H1 (cell line): Measurements from ENCODE around the gene STRIP2. TPM values are rescaled to one million over a fixed set of nuclear protein-coding genes. Genes with fewer than 3 reads are reported as not detected.

Source experiments
- CTCF ChIA-PET: fragments of 300-600 bp; sonication (Branson Sonifier 250); formaldehyde crosslinking; loops from one replicate; lab custom pipeline; 2021; ENCODE audit not compliant: partially characterized antibody; lab: Charles Lee
- POLR2A ChIA-PET: fragments of 300-600 bp; sonication (Branson Sonifier 250); formaldehyde crosslinking; loops from one replicate; lab custom pipeline; 2021; ENCODE audit warnings: inconsistent platforms; ENCODE audit not compliant: partially characterized antibody; lab: Charles Lee
- DNase-seq, 2 experiments: peaks; one replicate each; pipeline versions ENCODE4 v3.0.0 to v3.0.0-alpha.2; 2010 to 2022; ENCODE audit warnings: low spot score in 2 of 2, low read depth in 1 of 2, mixed read lengths in 1 of 2
- FAIRE-seq: peaks from 2 replicates; lab custom pipeline; 2011; peaks lifted over from hg19 to GRCh38; lab: Jason Lieb, UNC
- H2AFZ ChIP-seq: 2 replicates; pipeline ENCODE4 v1.8.1; 2012; ENCODE audit warnings: low read length, inconsistent platforms
- H2AK5ac ChIP-seq: 2 replicates; pipeline ENCODE4 v1.6.1; 2013; ENCODE audit warnings: low read depth, low read length
- H2BK120ac ChIP-seq: replicated peaks from 2 replicates; pipeline ENCODE3; 2013; ENCODE audit warnings: low read depth, low read length, inconsistent platforms
- H2BK12ac ChIP-seq: 2 replicates; pipeline ENCODE4 v1.6.1; 2013; ENCODE audit warnings: low read depth, low read length
- H2BK15ac ChIP-seq: 2 replicates; pipeline ENCODE4 v1.6.1; 2013; ENCODE audit warnings: low read length
- H2BK20ac ChIP-seq: 2 replicates; pipeline ENCODE4 v1.6.1; 2013; ENCODE audit warnings: low read length
- H2BK5ac ChIP-seq: 2 replicates; pipeline ENCODE4 v1.6.1; 2013; ENCODE audit warnings: low read depth, low read length
- H3K14ac ChIP-seq: 2 replicates; pipeline ENCODE4 v1.6.1; 2013; ENCODE audit warnings: inconsistent platforms; ENCODE audit not compliant: insufficient read length
- H3K18ac ChIP-seq: 2 replicates; pipeline ENCODE4 v1.6.1; 2013; ENCODE audit warnings: low read length; ENCODE audit errors: extremely low read depth
- H3K23ac ChIP-seq: 2 replicates; pipeline ENCODE4 v1.6.1; 2013; ENCODE audit warnings: inconsistent platforms; ENCODE audit not compliant: insufficient read length
- H3K23me2 ChIP-seq: 2 replicates; pipeline ENCODE4 v1.6.1; 2013; ENCODE audit warnings: low read depth, low read length
- H3K27ac ChIP-seq: 2 replicates; pipeline ENCODE4 v1.6.1; 2011; ENCODE audit warnings: low read depth, low read length, inconsistent platforms
- H3K27me3 ChIP-seq, 4 experiments: replicated peaks in 1 of 4; 1 replicate in 1 of 4; 2 replicates in 3 of 4; pipeline versions ENCODE4 v1.6.1 to v1.8.1; 2011 to 2013; ENCODE audit warnings: low read length in 3 of 4, mild to moderate bottlenecking in 3 of 4, inconsistent platforms in 2 of 4, mixed read lengths in 2 of 4, moderate library complexity in 1 of 4; ENCODE audit not compliant: control insufficient read depth in 3 of 4, insufficient read depth in 3 of 4; ENCODE audit errors: extremely low read depth in 1 of 4
- H3K36me3 ChIP-seq, 4 experiments: 2 replicates each; pipeline versions ENCODE4 v1.6.1 to v1.8.1; 2011 to 2013; ENCODE audit warnings: mild to moderate bottlenecking in 4 of 4, low read length in 3 of 4, moderate library complexity in 2 of 4, control low read depth in 1 of 4, inconsistent platforms in 1 of 4; ENCODE audit not compliant: insufficient read depth in 4 of 4, control insufficient read depth in 2 of 4
- H3K4ac ChIP-seq: replicated peaks from 2 replicates; pipeline ENCODE3; 2013; ENCODE audit warnings: low read length, low read depth, mixed read lengths, inconsistent platforms; ENCODE audit not compliant: insufficient read length
- H3K4me1 ChIP-seq, 4 experiments: replicated peaks in 1 of 4; 1 replicate in 1 of 4; 2 replicates in 3 of 4; pipeline versions ENCODE4 v1.6.1 to v1.8.1; 2011 to 2013; ENCODE audit warnings: low read length in 3 of 4, inconsistent platforms in 2 of 4, mixed read lengths in 1 of 4; ENCODE audit not compliant: insufficient read depth in 4 of 4, control insufficient read depth in 3 of 4
- H3K4me2 ChIP-seq, 2 experiments: 2 replicates each; pipeline versions ENCODE4 v1.6.1 to v1.8.1; 2011 to 2013; ENCODE audit warnings: low read depth in 2 of 2, low read length in 2 of 2, control low read depth in 1 of 2, inconsistent platforms in 1 of 2, mild to moderate bottlenecking in 1 of 2; ENCODE audit not compliant: insufficient read depth in 1 of 2
- H3K4me3 ChIP-seq, 4 experiments: fragments of 200-600, 300-600 bp in 1 of 4; sonication (generic), shearing (Covaris generic), sonication (Bioruptor Twin) in 1 of 4; 2 replicates each; pipeline versions ENCODE4 v1.5.1 to v1.8.1; 2011 to 2016; ENCODE audit warnings: low read length in 4 of 4, low read depth in 3 of 4, control low read depth in 2 of 4, inconsistent platforms in 2 of 4, mild to moderate bottlenecking in 2 of 4, mixed read lengths in 1 of 4, moderate library complexity in 1 of 4; ENCODE audit not compliant: insufficient read depth in 2 of 4; ENCODE audit errors: extremely low read depth in 1 of 4
- H3K56ac ChIP-seq: replicated peaks from 2 replicates; pipeline ENCODE3; 2013; ENCODE audit warnings: low read depth, mild to moderate bottlenecking, mixed read lengths, low read length, inconsistent platforms; ENCODE audit not compliant: insufficient read length
- H3K79me1 ChIP-seq: 2 replicates; pipeline ENCODE4 v1.6.1; 2013; ENCODE audit warnings: low read depth, low read length, control low read depth
- H3K79me2 ChIP-seq, 2 experiments: 2 replicates each; pipeline versions ENCODE4 v1.6.1 to v1.8.1; 2012 to 2013; ENCODE audit warnings: low read length in 2 of 2, mild to moderate bottlenecking in 2 of 2, inconsistent platforms in 1 of 2; ENCODE audit not compliant: insufficient read depth in 2 of 2, control insufficient read depth in 1 of 2
- H3K9ac ChIP-seq, 4 experiments: replicated peaks in 1 of 4; 1 replicate in 1 of 4; 2 replicates in 3 of 4; pipeline versions ENCODE4 v1.6.1 to v1.8.1; 2011 to 2013; ENCODE audit warnings: low read depth in 3 of 4, low read length in 3 of 4, control low read depth in 2 of 4, mild to moderate bottlenecking in 2 of 4, moderate library complexity in 2 of 4, inconsistent platforms in 1 of 4; ENCODE audit errors: extremely low read depth in 1 of 4
- H3K9me3 ChIP-seq, 2 experiments: 2 replicates each; pipeline versions ENCODE4 v1.6.1 to v1.8.1; 2012 to 2013; ENCODE audit warnings: mild to moderate bottlenecking in 2 of 2, moderate library complexity in 2 of 2, control low read depth in 1 of 2, inconsistent platforms in 1 of 2, low read depth in 1 of 2, low read length in 1 of 2, mixed read lengths in 1 of 2; ENCODE audit not compliant: insufficient read depth in 2 of 2
- H4K20me1 ChIP-seq, 2 experiments: replicated peaks in 1 of 2; 2 replicates each; pipeline versions ENCODE3 to v1.8.1; 2011 to 2013; ENCODE audit warnings: inconsistent platforms in 2 of 2, low read length in 2 of 2, mild to moderate bottlenecking in 1 of 2; ENCODE audit not compliant: insufficient read depth in 2 of 2, control insufficient read depth in 1 of 2
- H4K5ac ChIP-seq: 2 replicates; pipeline ENCODE4 v1.6.1; 2013; ENCODE audit warnings: low read length, low read depth, mixed read lengths, inconsistent platforms; ENCODE audit not compliant: insufficient read length
- H4K8ac ChIP-seq: 2 replicates; pipeline ENCODE4 v1.8.0; 2013; ENCODE audit warnings: mild to moderate bottlenecking, moderate library complexity, low read length, inconsistent platforms; ENCODE audit not compliant: insufficient read depth; ENCODE audit errors: extremely low read depth
- H4K91ac ChIP-seq: replicated peaks from 2 replicates; pipeline ENCODE3; 2013; ENCODE audit warnings: low read length, mixed read lengths, inconsistent platforms; ENCODE audit not compliant: insufficient read length
- BCL11A ChIP-seq, 2 experiments: IDR thresholded peaks; one replicate each; pipeline ENCODE4 v1.6.1; 2011; ENCODE audit warnings: low read depth in 2 of 2, low read length in 2 of 2, mild to moderate bottlenecking in 2 of 2
- CEBPB ChIP-seq: IDR thresholded peaks from 2 replicates; pipeline ENCODE4 v1.6.1; 2012; ENCODE audit warnings: low read depth, low read length
- EP300 ChIP-seq, 2 experiments: IDR thresholded peaks; 1 replicate in 1 of 2; 2 replicates in 1 of 2; pipeline ENCODE4 v1.6.1; 2011 to 2012; ENCODE audit warnings: low read depth in 2 of 2, low read length in 2 of 2, mild to moderate bottlenecking in 2 of 2, borderline replicate concordance in 1 of 2, inconsistent platforms in 1 of 2, moderate library complexity in 1 of 2
- GABPA ChIP-seq: IDR thresholded peaks from 2 replicates; pipeline ENCODE4 v1.6.1; 2011; ENCODE audit warnings: mild to moderate bottlenecking, low read length, moderate library complexity, borderline replicate concordance; ENCODE audit not compliant: insufficient read depth
- GTF2F1 ChIP-seq: IDR thresholded peaks from 2 replicates; pipeline ENCODE4 v1.6.1; 2012; ENCODE audit warnings: low read depth, low read length, improper control_type of control experiment, borderline replicate concordance
- HDAC6 ChIP-seq: IDR thresholded peaks from one replicate; pipeline ENCODE4 v1.7.1; 2012; ENCODE audit warnings: low read depth, mild to moderate bottlenecking, inconsistent platforms, low read length, moderate library complexity
- NRF1 ChIP-seq: IDR thresholded peaks from 2 replicates; pipeline ENCODE4 v1.6.1; 2011; ENCODE audit warnings: mild to moderate bottlenecking, low read depth, low read length, improper control_type of control experiment
- RAD21 ChIP-seq, 2 experiments: IDR thresholded peaks in 1 of 2; conservative IDR thresholded peaks in 1 of 2; 2 replicates each; pipeline ENCODE4 v1.6.1; 2011; ENCODE audit warnings: low read depth in 2 of 2, low read length in 2 of 2, improper control_type of control experiment in 1 of 2, inconsistent platforms in 1 of 2, mild to moderate bottlenecking in 1 of 2, moderate library complexity in 1 of 2
- SRF ChIP-seq: IDR thresholded peaks from 2 replicates; pipeline ENCODE4 v1.6.1; 2011; ENCODE audit warnings: mild to moderate bottlenecking, low read depth, low read length, moderate library complexity
- TEAD4 ChIP-seq: IDR thresholded peaks from 2 replicates; pipeline ENCODE4 v1.6.1; 2012; ENCODE audit warnings: low read depth, low read length, inconsistent platforms, mixed read lengths
- WGBS, 2 experiments: shearing (Covaris generic) in 1 of 2; methylation state at CpG; one replicate each; pipeline versions ENCODE4 v1.1.6 to v1.1.7; 2013 to 2015; ENCODE audit warnings: low lambda C conversion rate in 2 of 2, mixed read lengths in 2 of 2, inconsistent platforms in 1 of 2, low coverage in 1 of 2, missing lambda C conversion rate in 1 of 2; ENCODE audit not compliant: insufficient replicate concordance in 2 of 2, insufficient coverage in 1 of 2, insufficient read length in 1 of 2; ENCODE audit errors: extremely low coverage in 1 of 2, missing lambda C conversion rate in 1 of 2; 5-methylcytosine and 5-hydroxymethylcytosine counted together
- polyA plus RNA-seq, 7 experiments: library from polyadenylated mRNA; depleted of rRNA in 3 of 7; stranded (reverse) in 5 of 7; unstranded in 2 of 7; fragments of >200 nt in 5 of 7; fragments of 200-250 nt in 2 of 7; gene quantifications; 1 replicate in 5 of 7; 2 replicates in 1 of 7; 4 replicates in 1 of 7; pipeline versions ENCODE4 v1.2.1 to v1.2.3, GENCODE V29; 2011 to 2013; ENCODE audit warnings: missing spikeins in 2 of 7, mixed read lengths in 2 of 7
- total RNA-seq: library from RNA; stranded (reverse); fragmentation: NEBNext Ultra II Directional; extraction: Animal tissue kit (Norgen Biotek cat#: 25700); gene quantifications from 2 replicates; pipeline ENCODE4 v1.2.1, GENCODE V29; 2021
- TF ChIP-seq, protein P1 (sequence below), 3 experiments: IDR thresholded peaks; 1 replicate in 2 of 3; 2 replicates in 1 of 3; pipeline versions ENCODE4 v1.5.1 to v1.6.1; 2011; ENCODE audit warnings: low read length in 3 of 3, mild to moderate bottlenecking in 3 of 3, inconsistent platforms in 2 of 3, low read depth in 1 of 3, moderate library complexity in 1 of 3; ENCODE audit not compliant: insufficient read depth in 1 of 3; ENCODE audit errors: control extremely low read depth in 1 of 3

Gene STRIP2
- total and polyA plus RNA-seq, 2 of the 8 experiments (the other 6 are each of a cell fraction or from before 2014, with no cell fraction given): 5.3 to 8.2 TPM

DNA sequence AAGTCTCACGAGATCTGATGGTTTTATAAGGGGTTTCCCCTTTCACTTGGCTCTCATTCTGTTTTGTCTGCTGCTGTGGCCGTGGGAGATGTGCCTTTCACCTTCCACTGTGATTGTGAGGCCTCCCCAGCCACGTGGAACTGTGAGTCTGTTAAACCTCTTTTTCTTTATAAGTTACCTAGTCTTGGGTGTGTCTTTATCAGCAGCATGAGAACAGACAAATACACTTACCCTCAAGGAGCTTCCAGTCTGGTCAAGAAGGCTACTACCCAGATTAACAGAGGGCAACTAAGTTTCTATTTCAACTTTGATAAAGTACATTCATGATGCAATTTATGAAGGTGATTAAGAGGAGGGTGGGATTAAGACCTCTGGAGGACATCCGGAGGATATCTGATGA, 81.1 kb downstream of the STRIP2 start:
- Histone ChIP-seq H2BK20ac (no peak overlapping the region), H3K27ac (no peak overlapping the region), H2AK5ac (no peak overlapping the region), H4K5ac (no peak overlapping the region), H3K4ac (no peak overlapping the region), H3K23ac (no peak overlapping the region), H4K8ac (no peak overlapping the region), H3K36me3 (no peaks in the 10 kb centered on the region), H3K9me3 (no peaks in the 10 kb centered on the region), H2AFZ (no peak overlapping the region), H2BK12ac (no peak overlapping the region), H3K4me3 (no peak overlapping the region), H3K23me2 (no peaks in the 10 kb centered on the region), H3K79me1 (no peaks in the 10 kb centered on the region), H3K9ac (no peak overlapping the region), H3K79me2 (no peaks in the 10 kb centered on the region), H4K91ac (no peak overlapping the region), H2BK5ac (no peak overlapping the region), H3K4me1 (peaks cover 4 to 12% (median 6%) of the 10 kb centered on the region in 4 experiments), H3K4me2 (no peak overlapping the region), H4K20me1 (no peaks in the 10 kb centered on the region), H3K18ac (no peak overlapping the region), H2BK120ac (no peak overlapping the region), H3K14ac (no peak overlapping the region), H3K27me3 (no peaks in the 10 kb centered on the region), H2BK15ac (no peak overlapping the region), H3K56ac (no peak overlapping the region)
- ChIA-PET CTCF (interaction anchor here (0.8 to 1.7 kb wide), 3 partner anchors 12 to 300 kb away, joined by 3 to 4 read pairs (median 3); no protein-coding TSS in a partner anchor), POLR2A (interaction anchor here (1.3 kb wide), 1 partner anchor 17 kb away, joined by 3 read pairs; no protein-coding TSS in a partner anchor)
- FAIRE-seq (no peak), DNase-seq (no peak)
- 85% methylated on average over 4 of the region's 4 CpGs; no CpG with 5 or more reads in 1 of the 2 experiments for WGBS, 2 experiments
- TF ChIP-seq NRF1 (no peak), EP300 (IDR thresholded peaks at IDR 0.05; ENCODE audit: borderline replicate concordance in 1 of 2, low read depth in 2 of 2, low read length in 2 of 2) (no peak), GABPA (no peak), TEAD4 (no peak), BCL11A (IDR thresholded peaks at IDR 0.05; ENCODE audit: low read depth in 2 of 2, low read length in 2 of 2) (no peak), RAD21 (IDR thresholded peaks at IDR 0.05 in 1 of 2, conservative IDR thresholded peaks at IDR 0.05 in 1 of 2; ENCODE audit: low read depth in 2 of 2, low read length in 2 of 2) (no peak), GTF2F1 (no peak), HDAC6 (no peak), CEBPB (no peak), SRF (no peak)
- TF ChIP-seq, protein P1, sequence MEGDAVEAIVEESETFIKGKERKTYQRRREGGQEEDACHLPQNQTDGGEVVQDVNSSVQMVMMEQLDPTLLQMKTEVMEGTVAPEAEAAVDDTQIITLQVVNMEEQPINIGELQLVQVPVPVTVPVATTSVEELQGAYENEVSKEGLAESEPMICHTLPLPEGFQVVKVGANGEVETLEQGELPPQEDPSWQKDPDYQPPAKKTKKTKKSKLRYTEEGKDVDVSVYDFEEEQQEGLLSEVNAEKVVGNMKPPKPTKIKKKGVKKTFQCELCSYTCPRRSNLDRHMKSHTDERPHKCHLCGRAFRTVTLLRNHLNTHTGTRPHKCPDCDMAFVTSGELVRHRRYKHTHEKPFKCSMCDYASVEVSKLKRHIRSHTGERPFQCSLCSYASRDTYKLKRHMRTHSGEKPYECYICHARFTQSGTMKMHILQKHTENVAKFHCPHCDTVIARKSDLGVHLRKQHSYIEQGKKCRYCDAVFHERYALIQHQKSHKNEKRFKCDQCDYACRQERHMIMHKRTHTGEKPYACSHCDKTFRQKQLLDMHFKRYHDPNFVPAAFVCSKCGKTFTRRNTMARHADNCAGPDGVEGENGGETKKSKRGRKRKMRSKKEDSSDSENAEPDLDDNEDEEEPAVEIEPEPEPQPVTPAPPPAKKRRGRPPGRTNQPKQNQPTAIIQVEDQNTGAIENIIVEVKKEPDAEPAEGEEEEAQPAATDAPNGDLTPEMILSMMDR (IDR thresholded peaks at IDR 0.05; ENCODE audit: control extremely low read depth in 1 of 3, insufficient read depth in 1 of 3, low read depth in 1 of 3, low read length in 3 of 3): no peak
